IMR-90 (cell line): ENCODE results near the gene STAT5B. TPM values are rescaled to one million over a fixed set of nuclear protein-coding genes. Genes with fewer than 3 reads are reported as not detected.

Source experiments
- ATAC-seq: fragments of 200-7000 bp; cut with Tn5 transposase; 2 replicates; pipeline ENCODE4 v1.9.1; 2020; ENCODE audit warnings: low read depth, mild to moderate bottlenecking, moderate library complexity
- BruUV-seq: library from RNA; stranded (reverse); fragments of 400-500 nt; replicated peaks from 2 replicates; lab custom pipeline; 2021; lab: Mats Ljungman, UMichigan
- CTCF ChIA-PET: fragments of 300-600 bp; formaldehyde crosslinking; extraction: SDS; loops from one replicate; lab custom pipeline; 2021; ENCODE audit warnings: antibody characterized with exemption; lab: Yijun Ruan, JAX
- POLR2A ChIA-PET: fragments of 300-600 bp; sonication (Branson Sonifier 250); formaldehyde crosslinking; loops from one replicate; lab custom pipeline; 2022; ENCODE audit warnings: antibody characterized with exemption; ENCODE audit not compliant: unreplicated experiment; lab: Charles Lee
- DNase-seq: peaks from one replicate; pipeline ENCODE4 v3.0.0; 2013
- H2AFZ ChIP-seq: replicated peaks from 2 replicates; pipeline ENCODE3; 2013; ENCODE audit warnings: low read length, mild to moderate bottlenecking; ENCODE audit not compliant: poor library complexity
- H2AK5ac ChIP-seq: 2 replicates; pipeline ENCODE4 v1.6.1; 2013; ENCODE audit warnings: low read depth, low read length, inconsistent platforms
- H2AK9ac ChIP-seq: replicated peaks from 2 replicates; pipeline ENCODE3; 2013; ENCODE audit warnings: mild to moderate bottlenecking, low read depth, low read length, moderate library complexity; ENCODE audit not compliant: poor library complexity
- H2BK120ac ChIP-seq: 2 replicates; pipeline ENCODE4 v1.6.1; 2013; ENCODE audit warnings: low read depth, low read length, inconsistent platforms
- H2BK15ac ChIP-seq: 3 replicates; pipeline ENCODE4 v1.6.1; 2013; ENCODE audit warnings: low read depth, low read length, inconsistent platforms
- H2BK20ac ChIP-seq: 2 replicates; pipeline ENCODE4 v1.6.1; 2013; ENCODE audit warnings: low read depth, mild to moderate bottlenecking, inconsistent platforms, low read length, moderate library complexity
- H2BK5ac ChIP-seq: 2 replicates; pipeline ENCODE4 v1.6.1; 2013; ENCODE audit warnings: mild to moderate bottlenecking, low read depth, low read length, inconsistent platforms; ENCODE audit not compliant: poor library complexity, severe bottlenecking
- H3K14ac ChIP-seq: replicated peaks from 2 replicates; pipeline ENCODE4 v1.6.1; 2013; ENCODE audit warnings: low read depth, low read length, inconsistent platforms
- H3K18ac ChIP-seq: 2 replicates; pipeline ENCODE4 v1.6.1; 2013; ENCODE audit warnings: low read depth, low read length, control low read depth
- H3K23ac ChIP-seq: 2 replicates; pipeline ENCODE4 v1.6.1; 2013; ENCODE audit warnings: low read depth, low read length, inconsistent platforms
- H3K27ac ChIP-seq: 2 replicates; pipeline ENCODE4 v1.5.1; 2013; ENCODE audit warnings: mild to moderate bottlenecking, control low read depth, low read length; ENCODE audit not compliant: insufficient read depth
- H3K27me3 ChIP-seq: 2 replicates; pipeline ENCODE4 v1.6.1; 2013; ENCODE audit warnings: low read length; ENCODE audit not compliant: control insufficient read depth, insufficient read depth
- H3K36me3 ChIP-seq: 2 replicates; pipeline ENCODE4 v1.6.1; 2013; ENCODE audit warnings: low read length, mixed read lengths; ENCODE audit not compliant: control insufficient read depth, insufficient read depth
- H3K4ac ChIP-seq: 2 replicates; pipeline ENCODE4 v1.6.1; 2013; ENCODE audit warnings: low read depth, low read length, inconsistent platforms
- H3K4me1 ChIP-seq: 2 replicates; pipeline ENCODE4 v1.6.1; 2013; ENCODE audit warnings: low read length, mixed read lengths; ENCODE audit not compliant: control insufficient read depth, insufficient read depth
- H3K4me2 ChIP-seq: 2 replicates; pipeline ENCODE4 v1.6.1; 2013; ENCODE audit warnings: low read depth, mild to moderate bottlenecking, control low read depth, low read length, moderate library complexity
- H3K4me3 ChIP-seq: 2 replicates; pipeline ENCODE4 v1.5.1; 2013; ENCODE audit warnings: low read depth, mild to moderate bottlenecking, control low read depth, low read length, moderate library complexity; ENCODE audit not compliant: insufficient read depth
- H3K56ac ChIP-seq: 2 replicates; pipeline ENCODE4 v1.6.1; 2013; ENCODE audit warnings: low read length, inconsistent platforms; ENCODE audit not compliant: insufficient read depth; ENCODE audit errors: extremely low read depth
- H3K79me1 ChIP-seq, 2 experiments: 2 replicates each; pipeline ENCODE4 v1.6.1; 2013; ENCODE audit warnings: low read length in 2 of 2, inconsistent platforms in 1 of 2, low read depth in 1 of 2
- H3K9ac ChIP-seq: 2 replicates; pipeline ENCODE4 v1.6.1; 2013; ENCODE audit warnings: low read depth, low read length, control low read depth
- H3K9me1 ChIP-seq: 2 replicates; pipeline ENCODE4 v1.6.1; 2013; ENCODE audit warnings: low read length, inconsistent platforms; ENCODE audit not compliant: insufficient read depth
- H3K9me3 ChIP-seq: 2 replicates; pipeline ENCODE4 v1.6.1; 2013; ENCODE audit warnings: low read length; ENCODE audit not compliant: control insufficient read depth, insufficient read depth
- H4K20me1 ChIP-seq: 2 replicates; pipeline ENCODE4 v1.6.1; 2013; ENCODE audit warnings: low read length, inconsistent platforms; ENCODE audit not compliant: insufficient read depth
- H4K5ac ChIP-seq: 2 replicates; pipeline ENCODE4 v1.6.1; 2013; ENCODE audit warnings: mild to moderate bottlenecking, low read depth, low read length, control low read depth
- H4K8ac ChIP-seq, 2 experiments: 2 replicates each; pipeline ENCODE4 v1.6.1; 2013; ENCODE audit warnings: low read depth in 2 of 2, low read length in 2 of 2, control low read depth in 1 of 2, inconsistent platforms in 1 of 2
- H4K91ac ChIP-seq: 2 replicates; pipeline ENCODE4 v1.6.1; 2013; ENCODE audit warnings: low read depth, low read length, inconsistent platforms; ENCODE audit not compliant: insufficient read depth
- CEBPB ChIP-seq: IDR thresholded peaks from 2 replicates; pipeline ENCODE4 v1.6.1; 2012; ENCODE audit warnings: low read depth, low read length, improper control_type of control experiment
- CHD1 ChIP-seq: IDR thresholded peaks from 2 replicates; pipeline ENCODE4 v1.6.1; 2012; ENCODE audit warnings: low read depth, low read length, improper control_type of control experiment
- CTCF ChIP-seq: conservative IDR thresholded peaks from 2 replicates; pipeline ENCODE4 v1.5.1; 2012; ENCODE audit warnings: mild to moderate bottlenecking, low read depth, low read length, improper control_type of control experiment
- ELK1 ChIP-seq: fragments of 150-350 bp; IDR thresholded peaks from 2 replicates; pipeline ENCODE4 v1.6.1; 2016; ENCODE audit warnings: low read depth, mild to moderate bottlenecking, low read length, moderate library complexity, borderline replicate concordance
- FOS ChIP-seq: fragments of 150-350 bp; IDR thresholded peaks from 2 replicates; pipeline ENCODE4 v1.6.1; 2016; ENCODE audit warnings: low read depth, low read length
- MAZ ChIP-seq: IDR thresholded peaks from 2 replicates; pipeline ENCODE4 v1.6.1; 2012; ENCODE audit warnings: low read depth, mild to moderate bottlenecking, low read length, improper control_type of control experiment, moderate library complexity, borderline replicate concordance
- NFE2L2 ChIP-seq: fragments of 150-350 bp; IDR thresholded peaks from 2 replicates; pipeline ENCODE4 v1.6.1; 2016; ENCODE audit warnings: low read depth, mild to moderate bottlenecking, low read length
- POLR2A ChIP-seq: IDR thresholded peaks from 2 replicates; pipeline ENCODE4 v1.6.1; 2012; ENCODE audit warnings: mild to moderate bottlenecking, low read depth, low read length
- RFX5 ChIP-seq: IDR thresholded peaks from 2 replicates; pipeline ENCODE4 v1.8.0; 2012; ENCODE audit warnings: low read depth, mild to moderate bottlenecking, low read length, moderate library complexity
- SMC3 ChIP-seq: fragments of 150-350 bp; IDR thresholded peaks from 2 replicates; pipeline ENCODE4 v1.6.1; 2016; ENCODE audit warnings: low read depth, mild to moderate bottlenecking, antibody characterized with exemption, low read length, moderate library complexity
- USF2 ChIP-seq: fragments of 150-350 bp; IDR thresholded peaks from 2 replicates; pipeline ENCODE4 v1.6.1; 2017; ENCODE audit warnings: mild to moderate bottlenecking, antibody characterized with exemption, low read length, low read depth
- WGBS, 2 experiments: methylation state at CpG; one replicate each; pipeline versions ENCODE4 v1.1.5 to v1.1.7; 2013; ENCODE audit warnings: missing lambda C conversion rate in 2 of 2; ENCODE audit not compliant: insufficient read length in 1 of 2; ENCODE audit errors: extremely low coverage in 2 of 2; 5-methylcytosine and 5-hydroxymethylcytosine counted together
- dilution Hi-C: fragments of 300-500 bp; cut with HindIII; formaldehyde crosslinking; loops from one replicate; pipeline ENCODE4 v1.14.3; 2018; ENCODE audit warnings: low sequenced_read_pairs; ENCODE audit not compliant: unreplicated experiment
- in situ Hi-C: fragments of 300-500 bp; cut with MboI; formaldehyde crosslinking; loops from 3 replicates; pipeline ENCODE4 v1.14.3; 2019; ENCODE audit warnings: low sequenced_read_pairs, inconsistent platforms, mixed read lengths
- intact Hi-C: fragments of 100-400 bp; cut with micrococcal nuclease; formaldehyde crosslinking; loops from 2 replicates; pipeline ENCODE4 v1.10.0; 2022
- polyA plus RNA-seq, 3 experiments: library from polyadenylated mRNA; depleted of rRNA; stranded (reverse); fragments of >200 nt; gene quantifications; 2 replicates each; pipeline ENCODE4 v1.2.3, GENCODE V29; 2012; ENCODE audit warnings: low replicate concordance in 1 of 3
- total RNA-seq: library from RNA; depleted of rRNA; stranded (reverse); fragments of >200 nt; gene quantifications from 2 replicates; pipeline ENCODE4 v1.2.3, GENCODE V29; 2012

Gene STAT5B
- total and polyA plus RNA-seq, 2 of the 4 experiments (the other 2 are of a cell fraction): 24.4 to 29.6 TPM

- H4K20me1 ChIP-seq: peaks cover 34% of the 10 kb centered on the region
- ChIA-PET POLR2A (no interaction called here), CTCF (interaction anchor here (0.6 kb wide), 1 partner anchor 429 kb away, joined by 3 read pairs; no protein-coding TSS in a partner anchor)
- H2BK120ac ChIP-seq: no peak overlapping the region
- DNase-seq: no peak
- no peaks in the 10 kb centered on the region for H3K27me3 ChIP-seq
- H3K18ac ChIP-seq: no peak overlapping the region
- H2AFZ ChIP-seq: no peak overlapping the region
- peaks cover 9 to 59% of the 10 kb centered on the region in 2 experiments; a peak in 3 of 4 replicates for H3K79me1 ChIP-seq
- BruUV-seq: no TSS peak
- H2BK20ac ChIP-seq: no peak overlapping the region
- H3K9me3 ChIP-seq: no peaks in the 10 kb centered on the region
- H3K14ac ChIP-seq: no peak overlapping the region
- no peak overlapping the region for H3K23ac ChIP-seq
- no peak overlapping the region for H2AK9ac ChIP-seq
- dilution Hi-C loops (no loop called here), in situ Hi-C loops (no loop called here), intact Hi-C loops (no loop called here)
- no peak overlapping the region for H3K4ac ChIP-seq
- H2BK15ac ChIP-seq: no peak overlapping the region
- H4K8ac ChIP-seq: no peak overlapping the region
- no peak overlapping the region for H2BK5ac ChIP-seq
- no peak overlapping the region for H2AK5ac ChIP-seq
- peaks cover 11% of the 10 kb centered on the region for H3K9me1 ChIP-seq
- no peak overlapping the region for H3K9ac ChIP-seq
- no peak overlapping the region for H3K4me2 ChIP-seq
- H4K5ac ChIP-seq: no peak overlapping the region
- H3K36me3 ChIP-seq: no peaks in the 10 kb centered on the region
- peaks cover 9% of the 10 kb centered on the region for H3K4me1 ChIP-seq
- TF ChIP-seq POLR2A (no peak), USF2 (no peak), NFE2L2 (no peak), CHD1 (no peak), SMC3 (no peak), CEBPB (no peak), CTCF (no peak), RFX5 (no peak), MAZ (no peak), FOS (no peak), ELK1 (no peak)
- ATAC-seq: no peak
- H3K27ac ChIP-seq: no peak overlapping the region
- no peak overlapping the region for H3K4me3 ChIP-seq
- WGBS, 2 experiments: 90% methylated on average over 2 of the region's 3 CpGs; no CpG with 5 or more reads in 1 of the 2 experiments
- H3K56ac ChIP-seq: no peak overlapping the region
- H4K91ac ChIP-seq: no peak overlapping the region
Observed at GRCh38 chr17:42274253-42274542, 2.0 kb downstream of the STAT5B start.
